Activated CD4-positive, alpha-beta T cell treated with anti-CD3 and anti-CD28 coated beads for 24 hours (primary cell): ENCODE results near the gene OPA3.
A peak's percentile ranks its signal among the peaks of the same experiment; 100 is the strongest.
"Not testable (repeated sequence)": the region's sequence is repeated elsewhere in the genome, so short reads cannot be mapped to it uniquely, and the experiment has no call there.

ENCODE experiments used
- DNase-seq, 2 donors: peaks; one replicate each; pipeline ENCODE4 v3.0.0-alpha.2; 2020; ENCODE audit warnings: low read depth in 2 of 2

Gene OPA3

GRCh38 chr19:45522010-45522941 is 62.3 kb downstream of the OPA3 start:
- DNase-seq = no peak

- DNase-seq = no peak
Measured at GRCh38 chr19:45518469-45518826, 66.2 kb downstream of the OPA3 start.

- no peak for DNase-seq
Measured at GRCh38 chr19:45517641-45518468, 66.7 kb downstream of the OPA3 start.

GRCh38 chr19:45517238-45517637 is 67.4 kb downstream of the OPA3 start:
- no peak for DNase-seq

- no peak for DNase-seq
Measured at GRCh38 chr19:45515807-45516401, 68.7 kb downstream of the OPA3 start.

- DNase-seq = no peak
Measured at GRCh38 chr19:45515081-45515624, 69.4 kb downstream of the OPA3 start.

- no peak for DNase-seq
Measured at GRCh38 chr19:45514376-45515051, 70.1 kb downstream of the OPA3 start.

GRCh38 chr19:45512881-45513483 is 71.6 kb downstream of the OPA3 start:
- no peak for DNase-seq

GRCh38 chr19:45511074-45511473 is 73.5 kb downstream of the OPA3 start:
- DNase-seq = no peak

GRCh38 chr19:45510352-45510751 is 74.2 kb downstream of the OPA3 start:
- not testable (repeated sequence) for DNase-seq

- no peak for DNase-seq
Measured at GRCh38 chr19:45509692-45510015, 74.9 kb downstream of the OPA3 start.

GRCh38 chr19:45508861-45509691 is 75.5 kb downstream of the OPA3 start:
- no peak for DNase-seq

- peak in 1 of 2 donors; percentile 49 for DNase-seq
Measured at GRCh38 chr19:45508417-45508860, 76.2 kb downstream of the OPA3 start.

- DNase-seq = no peak
Measured at GRCh38 chr19:45507872-45508416, 76.7 kb downstream of the OPA3 start.

- DNase-seq = peak; percentile 82 to 87
Measured at GRCh38 chr19:45506989-45507871, 77.4 kb downstream of the OPA3 start, which contains the start of gene VASP. VASP (plus strand) TSS chr19:45507479; CDS start chr19:45507772, 293 bp downstream.

GRCh38 chr19:45506246-45506988 is 78.2 kb downstream of the OPA3 start:
- peak; percentile 99 for DNase-seq

- no peak for DNase-seq
Measured at GRCh38 chr19:45505996-45506245, 78.7 kb downstream of the OPA3 start.
